H1 (cell line): ENCODE results near the gene AURKB. TPM values are rescaled to one million over a fixed set of nuclear protein-coding genes. Genes with fewer than 3 reads are reported as not detected.

Experiments
- CTCF ChIA-PET: fragments of 300-600 bp; sonication (Branson Sonifier 250); formaldehyde crosslinking; loops from one replicate; lab custom pipeline; 2021; ENCODE audit not compliant: partially characterized antibody; lab: Charles Lee
- POLR2A ChIA-PET: fragments of 300-600 bp; sonication (Branson Sonifier 250); formaldehyde crosslinking; loops from one replicate; lab custom pipeline; 2021; ENCODE audit warnings: inconsistent platforms; ENCODE audit not compliant: partially characterized antibody; lab: Charles Lee
- DNase-seq, 2 experiments: peaks; one replicate each; pipeline versions ENCODE4 v3.0.0 to v3.0.0-alpha.2; 2010 to 2022; ENCODE audit warnings: low spot score in 2 of 2, low read depth in 1 of 2, mixed read lengths in 1 of 2
- FAIRE-seq: peaks from 2 replicates; lab custom pipeline; 2011; peaks lifted over from hg19 to GRCh38; lab: Jason Lieb, UNC
- H2AFZ ChIP-seq: 2 replicates; pipeline ENCODE4 v1.8.1; 2012; ENCODE audit warnings: low read length, inconsistent platforms
- H2AK5ac ChIP-seq: 2 replicates; pipeline ENCODE4 v1.6.1; 2013; ENCODE audit warnings: low read depth, low read length
- H2BK120ac ChIP-seq: replicated peaks from 2 replicates; pipeline ENCODE3; 2013; ENCODE audit warnings: low read depth, low read length, inconsistent platforms
- H2BK12ac ChIP-seq: 2 replicates; pipeline ENCODE4 v1.6.1; 2013; ENCODE audit warnings: low read depth, low read length
- H2BK15ac ChIP-seq: 2 replicates; pipeline ENCODE4 v1.6.1; 2013; ENCODE audit warnings: low read length
- H2BK20ac ChIP-seq: 2 replicates; pipeline ENCODE4 v1.6.1; 2013; ENCODE audit warnings: low read length
- H2BK5ac ChIP-seq: 2 replicates; pipeline ENCODE4 v1.6.1; 2013; ENCODE audit warnings: low read depth, low read length
- H3K14ac ChIP-seq: 2 replicates; pipeline ENCODE4 v1.6.1; 2013; ENCODE audit warnings: inconsistent platforms; ENCODE audit not compliant: insufficient read length
- H3K18ac ChIP-seq: 2 replicates; pipeline ENCODE4 v1.6.1; 2013; ENCODE audit warnings: low read length; ENCODE audit errors: extremely low read depth
- H3K23ac ChIP-seq: 2 replicates; pipeline ENCODE4 v1.6.1; 2013; ENCODE audit warnings: inconsistent platforms; ENCODE audit not compliant: insufficient read length
- H3K23me2 ChIP-seq: 2 replicates; pipeline ENCODE4 v1.6.1; 2013; ENCODE audit warnings: low read depth, low read length
- H3K27ac ChIP-seq: 2 replicates; pipeline ENCODE4 v1.6.1; 2011; ENCODE audit warnings: low read depth, low read length, inconsistent platforms
- H3K27me3 ChIP-seq, 4 experiments: replicated peaks in 1 of 4; 1 replicate in 1 of 4; 2 replicates in 3 of 4; pipeline versions ENCODE4 v1.6.1 to v1.8.1; 2011 to 2013; ENCODE audit warnings: low read length in 3 of 4, mild to moderate bottlenecking in 3 of 4, inconsistent platforms in 2 of 4, mixed read lengths in 2 of 4, moderate library complexity in 1 of 4; ENCODE audit not compliant: control insufficient read depth in 3 of 4, insufficient read depth in 3 of 4; ENCODE audit errors: extremely low read depth in 1 of 4
- H3K36me3 ChIP-seq, 4 experiments: 2 replicates each; pipeline versions ENCODE4 v1.6.1 to v1.8.1; 2011 to 2013; ENCODE audit warnings: mild to moderate bottlenecking in 4 of 4, low read length in 3 of 4, moderate library complexity in 2 of 4, control low read depth in 1 of 4, inconsistent platforms in 1 of 4; ENCODE audit not compliant: insufficient read depth in 4 of 4, control insufficient read depth in 2 of 4
- H3K4ac ChIP-seq: replicated peaks from 2 replicates; pipeline ENCODE3; 2013; ENCODE audit warnings: low read length, low read depth, mixed read lengths, inconsistent platforms; ENCODE audit not compliant: insufficient read length
- H3K4me1 ChIP-seq, 4 experiments: replicated peaks in 1 of 4; 1 replicate in 1 of 4; 2 replicates in 3 of 4; pipeline versions ENCODE4 v1.6.1 to v1.8.1; 2011 to 2013; ENCODE audit warnings: low read length in 3 of 4, inconsistent platforms in 2 of 4, mixed read lengths in 1 of 4; ENCODE audit not compliant: insufficient read depth in 4 of 4, control insufficient read depth in 3 of 4
- H3K4me2 ChIP-seq, 2 experiments: 2 replicates each; pipeline versions ENCODE4 v1.6.1 to v1.8.1; 2011 to 2013; ENCODE audit warnings: low read depth in 2 of 2, low read length in 2 of 2, control low read depth in 1 of 2, inconsistent platforms in 1 of 2, mild to moderate bottlenecking in 1 of 2; ENCODE audit not compliant: insufficient read depth in 1 of 2
- H3K4me3 ChIP-seq, 4 experiments: fragments of 200-600, 300-600 bp in 1 of 4; sonication (generic), shearing (Covaris generic), sonication (Bioruptor Twin) in 1 of 4; 2 replicates each; pipeline versions ENCODE4 v1.5.1 to v1.8.1; 2011 to 2016; ENCODE audit warnings: low read length in 4 of 4, low read depth in 3 of 4, control low read depth in 2 of 4, inconsistent platforms in 2 of 4, mild to moderate bottlenecking in 2 of 4, mixed read lengths in 1 of 4, moderate library complexity in 1 of 4; ENCODE audit not compliant: insufficient read depth in 2 of 4; ENCODE audit errors: extremely low read depth in 1 of 4
- H3K56ac ChIP-seq: replicated peaks from 2 replicates; pipeline ENCODE3; 2013; ENCODE audit warnings: low read depth, mild to moderate bottlenecking, mixed read lengths, low read length, inconsistent platforms; ENCODE audit not compliant: insufficient read length
- H3K79me1 ChIP-seq: 2 replicates; pipeline ENCODE4 v1.6.1; 2013; ENCODE audit warnings: low read depth, low read length, control low read depth
- H3K79me2 ChIP-seq, 2 experiments: 2 replicates each; pipeline versions ENCODE4 v1.6.1 to v1.8.1; 2012 to 2013; ENCODE audit warnings: low read length in 2 of 2, mild to moderate bottlenecking in 2 of 2, inconsistent platforms in 1 of 2; ENCODE audit not compliant: insufficient read depth in 2 of 2, control insufficient read depth in 1 of 2
- H3K9ac ChIP-seq, 4 experiments: replicated peaks in 1 of 4; 1 replicate in 1 of 4; 2 replicates in 3 of 4; pipeline versions ENCODE4 v1.6.1 to v1.8.1; 2011 to 2013; ENCODE audit warnings: low read depth in 3 of 4, low read length in 3 of 4, control low read depth in 2 of 4, mild to moderate bottlenecking in 2 of 4, moderate library complexity in 2 of 4, inconsistent platforms in 1 of 4; ENCODE audit errors: extremely low read depth in 1 of 4
- H3K9me3 ChIP-seq, 2 experiments: 2 replicates each; pipeline versions ENCODE4 v1.6.1 to v1.8.1; 2012 to 2013; ENCODE audit warnings: mild to moderate bottlenecking in 2 of 2, moderate library complexity in 2 of 2, control low read depth in 1 of 2, inconsistent platforms in 1 of 2, low read depth in 1 of 2, low read length in 1 of 2, mixed read lengths in 1 of 2; ENCODE audit not compliant: insufficient read depth in 2 of 2
- H4K20me1 ChIP-seq, 2 experiments: replicated peaks in 1 of 2; 2 replicates each; pipeline versions ENCODE3 to v1.8.1; 2011 to 2013; ENCODE audit warnings: inconsistent platforms in 2 of 2, low read length in 2 of 2, mild to moderate bottlenecking in 1 of 2; ENCODE audit not compliant: insufficient read depth in 2 of 2, control insufficient read depth in 1 of 2
- H4K5ac ChIP-seq: 2 replicates; pipeline ENCODE4 v1.6.1; 2013; ENCODE audit warnings: low read length, low read depth, mixed read lengths, inconsistent platforms; ENCODE audit not compliant: insufficient read length
- H4K8ac ChIP-seq: 2 replicates; pipeline ENCODE4 v1.8.0; 2013; ENCODE audit warnings: mild to moderate bottlenecking, moderate library complexity, low read length, inconsistent platforms; ENCODE audit not compliant: insufficient read depth; ENCODE audit errors: extremely low read depth
- H4K91ac ChIP-seq: replicated peaks from 2 replicates; pipeline ENCODE3; 2013; ENCODE audit warnings: low read length, mixed read lengths, inconsistent platforms; ENCODE audit not compliant: insufficient read length
- WGBS, 2 experiments: shearing (Covaris generic) in 1 of 2; methylation state at CpG; one replicate each; pipeline versions ENCODE4 v1.1.6 to v1.1.7; 2013 to 2015; ENCODE audit warnings: low lambda C conversion rate in 2 of 2, mixed read lengths in 2 of 2, inconsistent platforms in 1 of 2, low coverage in 1 of 2, missing lambda C conversion rate in 1 of 2; ENCODE audit not compliant: insufficient replicate concordance in 2 of 2, insufficient coverage in 1 of 2, insufficient read length in 1 of 2; ENCODE audit errors: extremely low coverage in 1 of 2, missing lambda C conversion rate in 1 of 2; 5-methylcytosine and 5-hydroxymethylcytosine counted together
- polyA plus RNA-seq, 7 experiments: library from polyadenylated mRNA; depleted of rRNA in 3 of 7; stranded (reverse) in 5 of 7; unstranded in 2 of 7; fragments of >200 nt in 5 of 7; fragments of 200-250 nt in 2 of 7; gene quantifications; 1 replicate in 5 of 7; 2 replicates in 1 of 7; 4 replicates in 1 of 7; pipeline versions ENCODE4 v1.2.1 to v1.2.3, GENCODE V29; 2011 to 2013; ENCODE audit warnings: missing spikeins in 2 of 7, mixed read lengths in 2 of 7
- total RNA-seq: library from RNA; stranded (reverse); fragmentation: NEBNext Ultra II Directional; extraction: Animal tissue kit (Norgen Biotek cat#: 25700); gene quantifications from 2 replicates; pipeline ENCODE4 v1.2.1, GENCODE V29; 2021

AURKB gene
- total and polyA plus RNA-seq, 2 of the 8 experiments (the other 6 are each of a cell fraction or from before 2014, with no cell fraction given): 102 to 160 TPM

DNA sequence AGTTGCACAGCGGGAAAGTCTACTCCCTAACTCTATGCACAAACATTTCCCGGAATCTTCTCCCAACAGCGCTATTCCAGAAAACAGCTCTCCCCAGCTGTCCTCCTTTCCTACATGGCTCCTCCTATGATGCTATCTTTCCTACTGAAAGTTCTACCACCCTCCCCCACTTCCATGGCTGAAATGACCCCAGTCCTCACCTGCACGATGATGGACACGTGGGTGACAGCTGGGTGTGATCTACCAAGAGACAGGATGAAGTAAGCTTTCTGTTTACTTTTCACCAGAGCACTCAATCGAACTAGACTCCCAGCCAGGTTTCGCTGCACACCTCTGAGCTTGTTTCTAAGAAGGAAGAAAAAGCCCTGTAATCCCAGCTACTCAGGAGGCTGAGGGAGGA, 26.8 kb upstream of the AURKB start:
- no peak overlapping the region for H3K4ac ChIP-seq
- no peak overlapping the region for H3K9ac ChIP-seq
- peaks cover 14 to 56% (median 31%) of the 10 kb centered on the region in 4 experiments for H3K36me3 ChIP-seq
- ChIA-PET CTCF (interaction anchor here (1.2 to 1.7 kb wide), 2 partner anchors 9 to 19 kb away, joined by 3 to 4 read pairs; no protein-coding TSS in a partner anchor), POLR2A (interaction anchor here (1.7 to 66.3 kb wide), 3 partner anchors 5 to 79 kb away, joined by 3 to 1521 read pairs (median 1521); partner anchors contain the start of genes CTC1, PFAS, RANGRF and SLC25A35)
- H3K14ac ChIP-seq: no peak overlapping the region
- no peaks in the 10 kb centered on the region for H3K27me3 ChIP-seq
- H2BK20ac ChIP-seq: no peak overlapping the region
- H3K4me2 ChIP-seq: no peak overlapping the region
- H3K27ac ChIP-seq: no peak overlapping the region
- no peak overlapping the region for H3K18ac ChIP-seq
- H2AK5ac ChIP-seq: no peak overlapping the region
- peaks cover 2 to 5% of the 10 kb centered on the region in 2 experiments for H4K20me1 ChIP-seq
- no peak overlapping the region for H4K91ac ChIP-seq
- H4K8ac ChIP-seq: no peak overlapping the region
- no peaks in the 10 kb centered on the region for H3K79me1 ChIP-seq
- no peak overlapping the region for H2BK15ac ChIP-seq
- DNase-seq (no peak), FAIRE-seq (no peak)
- no peak overlapping the region for H3K4me3 ChIP-seq
- no peak overlapping the region for H4K5ac ChIP-seq
- no peaks in the 10 kb centered on the region for H3K4me1 ChIP-seq
- H2BK12ac ChIP-seq: no peak overlapping the region
- no peak overlapping the region for H3K56ac ChIP-seq
- no peaks in the 10 kb centered on the region for H3K23me2 ChIP-seq
- no peak overlapping the region for H2BK5ac ChIP-seq
- no peaks in the 10 kb centered on the region for H3K79me2 ChIP-seq
- 96% methylated on average over 7 of the region's 7 CpGs; no CpG with 5 or more reads in 1 of the 2 experiments for WGBS, 2 experiments
- no peak overlapping the region for H2AFZ ChIP-seq
- H2BK120ac ChIP-seq: no peak overlapping the region
- no peaks in the 10 kb centered on the region for H3K9me3 ChIP-seq
- no peak overlapping the region for H3K23ac ChIP-seq
